ENCODE data around the gene REX1BD.
"Not testable (repeated sequence)": the region's sequence is repeated elsewhere in the genome, so short reads cannot be mapped to it uniquely, and the experiment has no call there.

Gene REX1BD

DNA sequence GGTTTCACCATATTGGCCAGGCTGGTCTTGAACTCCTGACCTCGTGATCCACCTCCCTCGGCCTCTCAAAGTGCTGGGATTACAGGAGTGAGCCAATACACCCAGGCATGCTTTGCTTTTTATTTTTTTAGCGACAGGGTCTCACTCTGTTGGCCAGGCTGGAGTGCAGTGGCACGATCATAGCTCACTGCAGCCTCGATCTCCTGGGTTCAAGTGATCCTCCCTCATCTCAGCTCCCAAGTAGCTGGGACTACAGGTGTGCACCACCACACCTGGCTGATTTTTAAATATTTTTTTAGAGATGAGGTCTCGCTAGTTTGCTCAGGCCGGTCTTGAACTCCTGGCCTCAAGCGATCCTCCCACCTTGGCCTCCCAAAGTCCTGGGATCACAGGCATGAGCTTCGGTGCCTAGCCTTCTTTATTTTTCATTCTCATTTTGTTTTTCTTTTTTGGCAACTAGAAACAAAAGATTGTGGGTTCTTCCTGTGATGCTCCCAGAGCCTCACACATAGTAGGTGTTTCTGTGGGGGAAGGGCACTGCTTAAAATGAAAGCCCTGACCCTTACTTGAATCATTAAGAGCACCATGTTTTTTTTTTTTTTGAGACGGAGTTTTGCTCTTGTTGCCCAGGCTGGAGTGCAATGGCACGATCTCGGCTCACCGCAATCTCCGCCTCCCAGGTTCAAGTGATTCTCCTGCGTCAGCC is 12.2 kb downstream of the REX1BD start:
- Histone ChIP-seq H3K27me3 (ENCODE audit: insufficient read depth, low read length) (peaks cover 53% of the 10 kb centered on the region), H3K4me1 (ENCODE audit: insufficient read depth, low read length) (peaks cover 16% of the 10 kb centered on the region)
- not testable (repeated sequence) for H3K9me3 ChIP-seq (ENCODE audit: low read length); H2AFZ ChIP-seq (ENCODE audit: low read depth, low read length); H3K4me3 ChIP-seq (ENCODE audit: low read length); H3K36me3 ChIP-seq (ENCODE audit: insufficient read depth, low read length)

- Histone ChIP-seq H3K4me3 (ENCODE audit: low read length) (no peak overlapping the region), H3K4me1 (ENCODE audit: insufficient read depth, low read length) (peaks cover 16% of the 10 kb centered on the region), H3K9me3 (ENCODE audit: low read length) (no peaks in the 10 kb centered on the region), H3K36me3 (ENCODE audit: insufficient read depth, low read length) (no peaks in the 10 kb centered on the region), H3K27me3 (ENCODE audit: insufficient read depth, low read length) (peaks cover 57% of the 10 kb centered on the region), H2AFZ (ENCODE audit: low read depth, low read length) (no peak overlapping the region)
These were observed 13.3 kb downstream of the REX1BD start for GRCh38 chr19:18601875-18602274.

DNA sequence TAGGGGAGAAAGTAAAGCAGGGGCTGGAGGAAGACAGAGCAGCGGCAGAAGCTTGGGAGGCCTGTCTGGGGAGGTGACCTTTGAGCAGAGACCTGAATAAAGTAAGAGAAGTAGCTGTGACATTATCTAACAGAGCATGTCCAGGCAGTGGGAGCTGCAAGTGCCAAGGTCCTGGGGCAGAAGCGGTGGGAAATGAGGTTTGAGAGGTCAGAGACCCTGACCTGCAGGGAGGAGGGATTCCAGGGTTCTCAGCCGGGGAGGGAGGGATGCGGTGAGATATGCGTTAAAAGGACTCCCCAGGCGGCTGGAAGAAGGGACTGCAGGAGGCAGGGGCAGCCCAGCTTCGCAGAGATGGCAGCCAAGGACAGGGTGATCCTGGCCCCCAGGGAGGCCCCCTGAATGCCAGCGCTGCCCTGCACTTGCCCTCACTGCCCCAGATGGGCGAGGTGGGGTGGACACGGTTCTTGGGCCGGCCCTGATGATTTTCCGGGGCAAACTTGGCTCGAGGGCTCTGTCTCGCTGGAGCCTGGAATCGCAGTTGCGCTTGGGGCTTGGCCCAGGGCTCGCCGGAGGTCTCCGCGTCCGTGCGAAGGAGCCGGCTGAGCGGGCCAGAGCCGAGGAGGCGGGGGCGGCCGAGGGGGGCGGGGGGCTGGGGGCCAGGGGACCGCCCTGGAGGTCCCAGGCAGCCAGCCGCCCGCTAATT is 14.8 kb downstream of the REX1BD start:
- peaks cover 69% of the 10 kb centered on the region for H3K27me3 ChIP-seq (ENCODE audit: insufficient read depth, low read length)
- no peak overlapping the region for H3K4me3 ChIP-seq (ENCODE audit: low read length)
- H3K4me1 ChIP-seq (ENCODE audit: insufficient read depth, low read length): peaks cover 16% of the 10 kb centered on the region
- no peaks in the 10 kb centered on the region for H3K9me3 ChIP-seq (ENCODE audit: low read length)
- H3K36me3 ChIP-seq (ENCODE audit: insufficient read depth, low read length): no peaks in the 10 kb centered on the region
- no peak overlapping the region for H2AFZ ChIP-seq (ENCODE audit: low read depth, low read length)

- H3K36me3 ChIP-seq (ENCODE audit: insufficient read depth, low read length): no peaks in the 10 kb centered on the region
- no peak overlapping the region for H3K4me3 ChIP-seq (ENCODE audit: low read length)
- H2AFZ ChIP-seq (ENCODE audit: low read depth, low read length): no peak overlapping the region
- H3K4me1 ChIP-seq (ENCODE audit: insufficient read depth, low read length): peaks cover 16% of the 10 kb centered on the region
- peaks cover 72% of the 10 kb centered on the region for H3K27me3 ChIP-seq (ENCODE audit: insufficient read depth, low read length)
- H3K9me3 ChIP-seq (ENCODE audit: low read length): no peaks in the 10 kb centered on the region
These were observed 15.6 kb downstream of the REX1BD start for GRCh38 chr19:18603958-18604819.

GRCh38 chr19:18604820-18605159 is 16.2 kb downstream of the REX1BD start:
- H3K27me3 ChIP-seq (ENCODE audit: insufficient read depth, low read length): peaks cover 75% of the 10 kb centered on the region
- no peaks in the 10 kb centered on the region for H3K9me3 ChIP-seq (ENCODE audit: low read length)
- H3K4me1 ChIP-seq (ENCODE audit: insufficient read depth, low read length): peaks cover 16% of the 10 kb centered on the region
- no peak overlapping the region for H3K4me3 ChIP-seq (ENCODE audit: low read length)
- no peaks in the 10 kb centered on the region for H3K36me3 ChIP-seq (ENCODE audit: insufficient read depth, low read length)
- H2AFZ ChIP-seq (ENCODE audit: low read depth, low read length): no peak overlapping the region

DNA sequence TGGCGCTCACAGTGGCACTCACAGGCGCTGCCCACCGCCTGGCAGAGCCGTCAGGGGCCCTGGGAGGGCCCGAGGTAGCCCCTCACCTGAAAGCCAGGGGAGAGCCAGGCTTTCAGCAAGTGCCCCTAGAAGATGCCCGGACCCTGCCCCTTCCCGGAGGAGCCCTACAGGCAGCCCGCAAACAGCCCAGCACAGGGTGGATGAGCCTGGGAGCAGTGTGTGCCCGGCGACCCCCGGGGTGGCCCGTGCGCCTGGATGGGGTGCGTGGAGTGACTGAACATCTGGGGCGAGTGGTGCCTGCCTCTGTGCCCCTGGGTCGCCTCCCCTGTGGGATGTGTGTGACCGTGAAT is 16.6 kb downstream of the REX1BD start:
- H3K27me3 ChIP-seq (ENCODE audit: insufficient read depth, low read length): peaks cover 78% of the 10 kb centered on the region
- no peaks in the 10 kb centered on the region for H3K9me3 ChIP-seq (ENCODE audit: low read length)
- no peak overlapping the region for H3K4me3 ChIP-seq (ENCODE audit: low read length)
- no peaks in the 10 kb centered on the region for H3K36me3 ChIP-seq (ENCODE audit: insufficient read depth, low read length)
- no peak overlapping the region for H2AFZ ChIP-seq (ENCODE audit: low read depth, low read length)
- peaks cover 19% of the 10 kb centered on the region for H3K4me1 ChIP-seq (ENCODE audit: insufficient read depth, low read length)

DNA sequence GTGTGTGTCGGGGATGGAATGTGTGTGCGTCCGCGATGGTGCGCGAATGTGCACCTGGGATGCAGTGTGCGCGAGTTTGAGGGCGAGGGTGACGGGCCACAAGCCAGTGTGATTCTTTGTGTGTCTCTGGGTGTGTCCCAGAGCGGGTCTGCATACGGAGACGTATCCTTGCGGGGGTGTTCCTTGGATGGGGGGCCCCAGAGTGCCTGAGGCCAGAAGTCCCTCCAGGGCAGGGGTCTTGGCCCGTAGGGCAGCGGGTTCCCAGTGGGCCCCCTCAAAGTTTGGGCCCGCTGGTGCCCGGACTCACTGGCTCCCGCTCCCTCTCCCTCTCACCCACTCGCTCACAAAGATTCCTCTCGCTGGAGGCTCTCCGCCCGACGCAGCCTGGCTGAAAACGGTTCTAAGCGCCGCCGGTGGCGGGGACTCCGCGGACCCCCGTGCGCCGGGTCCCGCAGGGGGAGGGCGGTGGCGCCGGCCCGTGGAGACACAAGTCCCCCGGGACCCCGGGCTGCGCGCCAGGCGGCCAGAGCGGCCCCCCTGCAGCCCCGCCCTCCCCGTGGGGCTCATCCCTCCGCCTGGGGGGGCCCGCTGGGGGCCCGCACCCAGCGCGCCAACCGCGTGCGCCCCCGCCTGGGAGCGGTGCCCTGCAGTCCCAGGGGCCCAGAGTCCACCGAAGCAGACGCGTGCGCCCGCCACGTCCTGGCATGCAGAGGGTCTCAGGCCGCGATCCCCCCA is 17.1 kb downstream of the REX1BD start:
- Histone ChIP-seq H3K27me3 (ENCODE audit: insufficient read depth, low read length) (peaks cover 84% of the 10 kb centered on the region), H2AFZ (ENCODE audit: low read depth, low read length) (no peak overlapping the region), H3K4me1 (ENCODE audit: insufficient read depth, low read length) (peaks cover 23% of the 10 kb centered on the region), H3K9me3 (ENCODE audit: low read length) (no peaks in the 10 kb centered on the region), H3K36me3 (ENCODE audit: insufficient read depth, low read length) (no peaks in the 10 kb centered on the region), H3K4me3 (ENCODE audit: low read length) (no peak overlapping the region)

DNA sequence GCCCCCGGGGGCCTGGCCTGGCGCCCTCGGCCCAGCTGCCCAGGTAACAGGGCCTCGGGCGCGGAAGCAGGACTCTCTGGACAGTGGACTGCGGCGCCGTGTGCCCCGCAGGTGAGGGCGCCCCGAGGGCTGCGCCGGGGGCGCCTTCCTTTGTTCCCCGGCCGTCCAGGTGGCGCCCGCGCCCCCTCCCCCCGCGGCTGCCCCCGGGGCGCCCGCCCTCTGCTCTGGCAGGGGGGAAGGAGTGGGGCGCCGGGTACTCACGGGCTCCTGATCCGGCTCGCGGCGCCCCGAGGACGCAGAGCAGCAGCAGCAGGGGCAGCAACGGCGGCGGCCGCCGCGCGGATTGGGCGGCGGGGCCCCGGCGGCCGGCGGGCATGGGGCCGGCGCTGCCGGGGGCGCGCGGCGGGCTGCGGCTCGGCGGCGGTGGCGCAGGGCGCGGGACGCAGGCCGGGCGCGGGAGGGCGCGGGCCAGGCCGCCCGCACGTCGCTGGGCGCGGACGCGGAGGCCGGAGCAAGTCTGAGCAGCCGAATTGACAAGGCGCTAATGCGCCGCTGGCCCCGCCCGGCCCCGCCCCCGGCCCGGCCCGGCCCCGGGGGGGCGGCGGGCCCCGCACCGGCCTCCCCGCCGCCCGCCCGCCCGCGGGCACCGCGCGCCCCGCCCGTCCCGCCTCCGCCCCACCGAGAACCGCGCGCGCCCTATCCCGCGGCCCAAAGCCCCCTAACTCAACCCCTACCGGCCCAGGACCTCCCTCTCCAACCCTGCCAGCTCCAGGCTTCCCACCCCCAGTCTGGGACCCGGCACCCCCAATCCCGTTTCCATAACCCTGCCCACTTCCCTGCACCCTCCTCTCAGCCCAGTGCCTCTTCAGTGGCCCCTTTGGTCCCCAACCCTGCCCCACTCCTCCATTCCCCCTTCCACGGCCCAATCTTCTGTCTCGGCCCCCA is 18.0 kb downstream of the REX1BD start, which contains the start of gene CRLF1:
CRLF1 (minus strand) TSS at position 519 of the 945 bp plus-strand sequence; CDS start at position 376, 143 bp downstream.
- H3K4me1 ChIP-seq (ENCODE audit: insufficient read depth, low read length): peaks cover 31% of the 10 kb centered on the region
- H3K36me3 ChIP-seq (ENCODE audit: insufficient read depth, low read length): no peaks in the 10 kb centered on the region
- peaks cover 89% of the 10 kb centered on the region for H3K27me3 ChIP-seq (ENCODE audit: insufficient read depth, low read length)
- no peak within 1 kb of the TSS for H3K4me3 ChIP-seq (ENCODE audit: low read length)
- no peak within 1 kb of the TSS for H2AFZ ChIP-seq (ENCODE audit: low read depth, low read length)
- H3K9me3 ChIP-seq (ENCODE audit: low read length): no peaks in the 10 kb centered on the region

GRCh38 chr19:18607226-18608101 is 18.9 kb downstream of the REX1BD start:
- H2AFZ ChIP-seq (ENCODE audit: low read depth, low read length): no peak overlapping the region
- no peak overlapping the region for H3K4me3 ChIP-seq (ENCODE audit: low read length)
- H3K4me1 ChIP-seq (ENCODE audit: insufficient read depth, low read length): peaks cover 40% of the 10 kb centered on the region
- H3K27me3 ChIP-seq (ENCODE audit: insufficient read depth, low read length): peaks cover 90% of the 10 kb centered on the region
- H3K36me3 ChIP-seq (ENCODE audit: insufficient read depth, low read length): no peaks in the 10 kb centered on the region
- no peaks in the 10 kb centered on the region for H3K9me3 ChIP-seq (ENCODE audit: low read length)

GRCh38 chr19:18608102-18608804 is 19.7 kb downstream of the REX1BD start:
- Histone ChIP-seq H3K9me3 (ENCODE audit: low read length) (no peaks in the 10 kb centered on the region), H2AFZ (ENCODE audit: low read depth, low read length) (no peak overlapping the region), H3K4me1 (ENCODE audit: insufficient read depth, low read length) (peaks cover 43% of the 10 kb centered on the region), H3K36me3 (ENCODE audit: insufficient read depth, low read length) (no peaks in the 10 kb centered on the region), H3K27me3 (ENCODE audit: insufficient read depth, low read length) (peaks cover 89% of the 10 kb centered on the region), H3K4me3 (ENCODE audit: low read length) (no peak overlapping the region)
